GM12878 (cell line): ENCODE data around the gene COX19.

Experiments used
- ATF7 ChIP-seq: fragments of 450-650 bp; IDR thresholded peaks from 2 replicates; pipeline ENCODE4 v1.6.1; 2016; ENCODE audit warnings: low read depth, mild to moderate bottlenecking
- ESRRA ChIP-seq: IDR thresholded peaks from 2 replicates; pipeline ENCODE4 v1.6.1; 2012; ENCODE audit warnings: mild to moderate bottlenecking, low read length, improper control_type of control experiment
- MYC ChIP-seq: IDR thresholded peaks from 2 replicates; pipeline ENCODE4 v1.6.1; 2011; ENCODE audit warnings: mild to moderate bottlenecking, low read length, moderate library complexity, inconsistent platforms; ENCODE audit not compliant: insufficient read depth, insufficient replicate concordance, insufficient read length, severe bottlenecking
- POLR2A ChIP-seq: IDR thresholded peaks from 2 replicates; pipeline ENCODE4 v1.6.1; 2011; ENCODE audit warnings: low read depth, mild to moderate bottlenecking, low read length
- SRF ChIP-seq, 2 experiments: IDR thresholded peaks; 2 replicates each; pipeline ENCODE4 v1.6.1; 2011; ENCODE audit warnings: low read depth in 2 of 2, low read length in 2 of 2, mild to moderate bottlenecking in 1 of 2, moderate library complexity in 1 of 2
- ZNF24 ChIP-seq: fragments of 450-650 bp; IDR thresholded peaks from 2 replicates; pipeline ENCODE4 v1.6.1; 2017; ENCODE audit warnings: antibody characterized with exemption, mild to moderate bottlenecking

- TF ChIP-seq POLR2A (no peak), SRF (IDR thresholded peaks at IDR 0.05; ENCODE audit: low read depth in 2 of 2, low read length in 2 of 2) (no peak), ZNF24 (no peak), ATF7 (no peak), MYC (no peak), ESRRA (no peak)
Measured at GRCh38 chr7:939843-940242, 35.5 kb downstream of the COX19 start.
